Stimulated activated naive B cell treated with anti-CD40 and anti-IgM and Interleukin-4, amounts not matched to agents 10 μg/mL and 1 μg/mL and 100 μg/mL, for 72 hours (primary cell): ENCODE measurements around the gene LIPC.
"Not testable (repeated sequence)": the region's sequence is repeated elsewhere in the genome, so short reads cannot be mapped to it uniquely, and the experiment has no call there.

Experiments used
- ATAC-seq, 2 donors: fragments of 150-1000 bp; cut with Tn5 transposase; replicated peaks; 2 replicates each; pipeline ENCODE4 v1.10.0; 2021; ENCODE audit warnings: moderate library complexity in 1 of 2
- DNase-seq: peaks from one replicate; pipeline ENCODE4 v3.0.0; 2021
- H3K27ac Mint-ChIP-seq: one replicate; pipeline ENCODE4 v1.8.0; 2022; ENCODE audit warnings: mild to moderate bottlenecking, mixed read lengths
- H3K27me3 Mint-ChIP-seq, 2 donors: one replicate each; pipeline ENCODE4 v1.8.0; 2022; ENCODE audit warnings: mixed read lengths in 2 of 2
- H3K36me3 Mint-ChIP-seq, 2 donors: one replicate each; pipeline ENCODE4 v1.8.0; 2022; ENCODE audit warnings: mixed read lengths in 2 of 2, mild to moderate bottlenecking in 1 of 2
- H3K4me1 Mint-ChIP-seq, 2 donors: one replicate each; pipeline ENCODE4 v1.8.0; 2022; ENCODE audit warnings: mixed read lengths in 2 of 2, mild to moderate bottlenecking in 1 of 2
- H3K4me3 Mint-ChIP-seq, 2 donors: one replicate each; pipeline ENCODE4 v1.8.0; 2022; ENCODE audit warnings: mild to moderate bottlenecking in 2 of 2, mixed read lengths in 2 of 2, moderate library complexity in 1 of 2
- H3K9me3 Mint-ChIP-seq, 2 donors: one replicate each; pipeline ENCODE4 v1.8.0; 2022; ENCODE audit warnings: mixed read lengths in 2 of 2, mild to moderate bottlenecking in 1 of 2

The LIPC gene

GRCh38 chr15:58594898-58595297 is 163.1 kb downstream of the LIPC start:
- Mint-ChIP-seq H3K4me3 (no peak overlapping the region), H3K9me3 (no peaks in the 10 kb centered on the region), H3K36me3 (peaks cover 10 to 23% of the 10 kb centered on the region in 2 donors), H3K27ac (no peak overlapping the region), H3K4me1 (no peaks in the 10 kb centered on the region), H3K27me3 (no peaks in the 10 kb centered on the region)
- DNase-seq: no peak
- ATAC-seq: no peak

GRCh38 chr15:58595516-58596263 is 163.9 kb downstream of the LIPC start:
- ATAC-seq (no peak), DNase-seq (no peak)
- Mint-ChIP-seq H3K4me3 (no peak overlapping the region), H3K4me1 (no peaks in the 10 kb centered on the region), H3K36me3 (peaks cover 10 to 23% of the 10 kb centered on the region in 2 donors), H3K27me3 (no peaks in the 10 kb centered on the region), H3K9me3 (no peaks in the 10 kb centered on the region), H3K27ac (no peak overlapping the region)

GRCh38 chr15:58597943-58598828 is 166.4 kb downstream of the LIPC start:
- no peaks in the 10 kb centered on the region for H3K27me3 Mint-ChIP-seq
- H3K4me3 Mint-ChIP-seq: no peak overlapping the region
- no peaks in the 10 kb centered on the region for H3K4me1 Mint-ChIP-seq
- no peak for ATAC-seq
- no peaks in the 10 kb centered on the region for H3K9me3 Mint-ChIP-seq
- H3K36me3 Mint-ChIP-seq: peaks cover 13 to 24% of the 10 kb centered on the region in 2 donors
- no peak overlapping the region for H3K27ac Mint-ChIP-seq
- no peak for DNase-seq

GRCh38 chr15:58598829-58599210 is 167.0 kb downstream of the LIPC start:
- Mint-ChIP-seq H3K27ac (peak overlapping the region; percentile 77), H3K4me1 (no peaks in the 10 kb centered on the region), H3K9me3 (no peaks in the 10 kb centered on the region), H3K4me3 (no peak overlapping the region), H3K27me3 (no peaks in the 10 kb centered on the region), H3K36me3 (peaks cover 12 to 24% of the 10 kb centered on the region in 2 donors)
- DNase-seq (no peak), ATAC-seq (no peak)

- Mint-ChIP-seq H3K27me3 (no peaks in the 10 kb centered on the region), H3K4me1 (no peaks in the 10 kb centered on the region), H3K4me3 (no peak overlapping the region), H3K36me3 (peaks cover 12 to 33% of the 10 kb centered on the region in 2 donors), H3K27ac (no peak overlapping the region), H3K9me3 (no peaks in the 10 kb centered on the region)
- ATAC-seq (no peak), DNase-seq (no peak)
Observed at GRCh38 chr15:58602823-58603222, 171.0 kb downstream of the LIPC start.

- ATAC-seq, H3K4me1 Mint-ChIP-seq, H3K9me3 Mint-ChIP-seq, H3K4me3 Mint-ChIP-seq, DNase-seq, H3K27ac Mint-ChIP-seq, H3K27me3 Mint-ChIP-seq: not testable (repeated sequence)
- H3K36me3 Mint-ChIP-seq: peaks cover 15 to 32% of the 10 kb centered on the region in 2 donors
Observed at GRCh38 chr15:58603927-58604326, 172.1 kb downstream of the LIPC start.

- DNase-seq: no peak
- H3K4me1 Mint-ChIP-seq: peaks cover 2 to 4% of the 10 kb centered on the region in 2 donors
- no peaks in the 10 kb centered on the region for H3K27me3 Mint-ChIP-seq
- H3K9me3 Mint-ChIP-seq: no peaks in the 10 kb centered on the region
- ATAC-seq: no peak
- H3K4me3 Mint-ChIP-seq: no peak overlapping the region
- peaks cover 14 to 34% of the 10 kb centered on the region in 2 donors for H3K36me3 Mint-ChIP-seq
- H3K27ac Mint-ChIP-seq: no peak overlapping the region
Observed at GRCh38 chr15:58604455-58604923, 172.7 kb downstream of the LIPC start.

GRCh38 chr15:58605931-58606530 is 174.2 kb downstream of the LIPC start:
- DNase-seq (no peak), ATAC-seq (no peak)
- Mint-ChIP-seq H3K4me1 (peaks cover 2 to 4% of the 10 kb centered on the region in 2 donors), H3K4me3 (no peak overlapping the region), H3K36me3 (peaks cover 19 to 43% of the 10 kb centered on the region in 2 donors), H3K27ac (no peak overlapping the region), H3K9me3 (no peaks in the 10 kb centered on the region), H3K27me3 (no peaks in the 10 kb centered on the region)

- ATAC-seq: no peak
- Mint-ChIP-seq H3K4me3 (no peak overlapping the region), H3K27ac (no peak overlapping the region), H3K27me3 (no peaks in the 10 kb centered on the region), H3K9me3 (no peaks in the 10 kb centered on the region), H3K4me1 (peaks cover 2 to 4% of the 10 kb centered on the region in 2 donors), H3K36me3 (peaks cover 19 to 45% of the 10 kb centered on the region in 2 donors)
- DNase-seq: no peak
Observed at GRCh38 chr15:58606577-58607080, 174.8 kb downstream of the LIPC start.

GRCh38 chr15:58608129-58608590 is 176.4 kb downstream of the LIPC start:
- Mint-ChIP-seq H3K27ac (no peak overlapping the region), H3K4me3 (no peak overlapping the region)
- no peak for DNase-seq

GRCh38 chr15:58608711-58609110 is 176.9 kb downstream of the LIPC start:
- no peak overlapping the region for H3K27ac Mint-ChIP-seq
- H3K36me3 Mint-ChIP-seq: peaks cover 22 to 48% of the 10 kb centered on the region in 2 donors
- H3K4me3 Mint-ChIP-seq: no peak overlapping the region

More at GRCh38 chr15:58608129-58608590, 176.4 kb downstream of the LIPC start:
- Mint-ChIP-seq H3K27me3 (no peaks in the 10 kb centered on the region), H3K9me3 (peaks cover 0 to under 1% of the 10 kb centered on the region in 2 donors), H3K36me3 (peaks cover 20 to 47% of the 10 kb centered on the region in 2 donors), H3K4me1 (peaks cover 4 to 9% of the 10 kb centered on the region in 2 donors)
- no peak for ATAC-seq

GRCh38 chr15:58611731-58612676 is 180.2 kb downstream of the LIPC start:
- Mint-ChIP-seq H3K27me3 (no peaks in the 10 kb centered on the region), H3K9me3 (peaks cover 12 to 17% of the 10 kb centered on the region in 2 donors), H3K4me1 (peaks cover 8 to 14% of the 10 kb centered on the region in 2 donors), H3K27ac (peak overlapping the region; percentile 56), H3K4me3 (peak overlapping the region in 1 of 2 donors; percentile 44), H3K36me3 (peaks cover 45 to 69% of the 10 kb centered on the region in 2 donors)
- ATAC-seq: no peak
- no peak for DNase-seq

More at GRCh38 chr15:58608711-58609110, 176.9 kb downstream of the LIPC start:
- Mint-ChIP-seq H3K9me3 (peaks cover 0 to 4% of the 10 kb centered on the region in 2 donors), H3K27me3 (no peaks in the 10 kb centered on the region), H3K4me1 (peaks cover 5 to 12% of the 10 kb centered on the region in 2 donors)
- no peak for ATAC-seq
- DNase-seq: no peak

GRCh38 chr15:58616171-58616570 is 184.4 kb downstream of the LIPC start:
- peaks cover 21 to 24% of the 10 kb centered on the region in 2 donors for H3K9me3 Mint-ChIP-seq
- peaks cover 66 to 75% of the 10 kb centered on the region in 2 donors for H3K36me3 Mint-ChIP-seq
- DNase-seq (no peak), ATAC-seq (no peak)
- peak overlapping the region; percentile 27 for H3K27ac Mint-ChIP-seq
- no peak overlapping the region for H3K4me3 Mint-ChIP-seq
- peaks cover 8 to 10% of the 10 kb centered on the region in 2 donors for H3K4me1 Mint-ChIP-seq
- no peaks in the 10 kb centered on the region for H3K27me3 Mint-ChIP-seq
